H9 (cell line): Measurements from ENCODE around the gene SMNDC1. TPM values are rescaled to one million over a fixed set of nuclear protein-coding genes. Genes with fewer than 3 reads are reported as not detected.

Experiments used
- DNase-seq: peaks from one replicate; pipeline ENCODE4 v3.0.0-alpha.2; 2017
- H2AFZ ChIP-seq: one replicate; pipeline ENCODE4 v1.6.1; 2013; ENCODE audit warnings: mild to moderate bottlenecking, low read length, control low read depth, moderate library complexity
- H2AK5ac ChIP-seq: 2 replicates; pipeline ENCODE4 v1.6.1; 2013; ENCODE audit warnings: low read length, control low read depth, mixed read lengths; ENCODE audit not compliant: insufficient read length
- H2BK120ac ChIP-seq: one replicate; pipeline ENCODE4 v1.6.1; 2013; ENCODE audit warnings: low read depth, mild to moderate bottlenecking, low read length, control low read depth, inconsistent platforms; ENCODE audit not compliant: poor library complexity, severe bottlenecking
- H2BK12ac ChIP-seq: 2 replicates; pipeline ENCODE4 v1.6.1; 2013; ENCODE audit warnings: low read length, control low read depth, mixed read lengths, low read depth; ENCODE audit not compliant: insufficient read length
- H2BK15ac ChIP-seq: 2 replicates; pipeline ENCODE4 v1.6.1; 2013; ENCODE audit warnings: low read depth, low read length, control low read depth
- H2BK20ac ChIP-seq: one replicate; pipeline ENCODE4 v1.6.1; 2013; ENCODE audit warnings: low read depth, mild to moderate bottlenecking, low read length, control low read depth, inconsistent platforms; ENCODE audit not compliant: poor library complexity, severe bottlenecking
- H2BK5ac ChIP-seq: 2 replicates; pipeline ENCODE4 v1.6.1; 2013; ENCODE audit warnings: low read length, control low read depth, mixed read lengths; ENCODE audit not compliant: insufficient read length
- H3K14ac ChIP-seq: 2 replicates; pipeline ENCODE4 v1.6.1; 2013; ENCODE audit warnings: low read length, control low read depth; ENCODE audit not compliant: insufficient read depth
- H3K18ac ChIP-seq: 2 replicates; pipeline ENCODE4 v1.6.1; 2013; ENCODE audit warnings: low read depth, mild to moderate bottlenecking, mixed read lengths, low read length, control low read depth; ENCODE audit not compliant: insufficient read length
- H3K23ac ChIP-seq: 2 replicates; pipeline ENCODE4 v1.6.1; 2013; ENCODE audit warnings: low read length, control low read depth, mixed read lengths, low read depth; ENCODE audit not compliant: insufficient read length
- H3K23me2 ChIP-seq: 2 replicates; pipeline ENCODE4 v1.6.1; 2013; ENCODE audit warnings: low read depth, mild to moderate bottlenecking, mixed read lengths, low read length, control low read depth; ENCODE audit not compliant: insufficient read length, poor library complexity, severe bottlenecking
- H3K27ac ChIP-seq: 2 replicates; pipeline ENCODE4 v1.5.1; 2013; ENCODE audit warnings: low read length, control low read depth, mixed read lengths, low read depth; ENCODE audit not compliant: insufficient read length
- H3K27me3 ChIP-seq: 2 replicates; pipeline ENCODE4 v1.6.1; 2013; ENCODE audit warnings: low read length, control low read depth, inconsistent platforms; ENCODE audit not compliant: insufficient read depth
- H3K4ac ChIP-seq: 2 replicates; pipeline ENCODE4 v1.6.1; 2013; ENCODE audit warnings: low read depth, mild to moderate bottlenecking, control low read depth, inconsistent platforms, low read length, moderate library complexity
- H3K4me1 ChIP-seq: 2 replicates; pipeline ENCODE4 v1.6.1; 2013; ENCODE audit warnings: low read length, control low read depth, inconsistent platforms; ENCODE audit not compliant: insufficient read depth
- H3K4me2 ChIP-seq: 2 replicates; pipeline ENCODE4 v1.6.1; 2013; ENCODE audit warnings: low read length, control low read depth, mixed read lengths; ENCODE audit not compliant: insufficient read length, insufficient read depth
- H3K56ac ChIP-seq: 2 replicates; pipeline ENCODE4 v1.6.1; 2013; ENCODE audit warnings: low read depth, mild to moderate bottlenecking, mixed read lengths, low read length, control low read depth; ENCODE audit not compliant: insufficient read length
- H3K79me1 ChIP-seq: 2 replicates; pipeline ENCODE4 v1.6.1; 2013; ENCODE audit warnings: low read depth, mild to moderate bottlenecking, moderate library complexity, low read length, control low read depth, inconsistent platforms; ENCODE audit not compliant: insufficient read depth, poor library complexity, severe bottlenecking
- H3K79me2 ChIP-seq: 2 replicates; pipeline ENCODE4 v1.6.1; 2013; ENCODE audit warnings: low read length, control low read depth, inconsistent platforms; ENCODE audit not compliant: insufficient read depth
- H3K9ac ChIP-seq: 2 replicates; pipeline ENCODE4 v1.6.1; 2013; ENCODE audit warnings: low read length, control low read depth, mixed read lengths; ENCODE audit not compliant: insufficient read length; ENCODE audit errors: extremely low read depth
- H3K9me3 ChIP-seq: one replicate; pipeline ENCODE4 v1.6.1; 2013; ENCODE audit warnings: low read depth, low read length, inconsistent platforms; ENCODE audit not compliant: control insufficient read depth
- H3T11ph ChIP-seq: one replicate; pipeline ENCODE4 v1.6.1; 2013; ENCODE audit warnings: mild to moderate bottlenecking, low read length, control low read depth, inconsistent platforms
- H4K20me1 ChIP-seq: one replicate; pipeline ENCODE4 v1.6.1; 2013; ENCODE audit not compliant: control insufficient read depth, insufficient read length, insufficient read depth
- H4K5ac ChIP-seq: 2 replicates; pipeline ENCODE4 v1.6.1; 2013; ENCODE audit warnings: low read depth, mild to moderate bottlenecking, mixed read lengths, low read length, control low read depth; ENCODE audit not compliant: insufficient read length
- H4K8ac ChIP-seq: replicated peaks from 2 replicates; pipeline ENCODE4 v1.6.1; 2013; ENCODE audit warnings: low read length, control low read depth, mixed read lengths, low read depth; ENCODE audit not compliant: insufficient read length
- H4K91ac ChIP-seq: 2 replicates; pipeline ENCODE4 v1.6.1; 2013; ENCODE audit warnings: low read depth, mild to moderate bottlenecking, moderate library complexity, mixed read lengths, low read length, control low read depth; ENCODE audit not compliant: insufficient read length
- H3K27ac Mint-ChIP-seq, 3 experiments: 2 replicates in 2 of 3; 3 replicates in 1 of 3; pipeline ENCODE4 v1.8.0; 2020 to 2021; ENCODE audit warnings: mixed read lengths in 3 of 3, mild to moderate bottlenecking in 1 of 3, moderate library complexity in 1 of 3
- H3K27me3 Mint-ChIP-seq: 2 replicates; pipeline ENCODE4 v1.8.0; 2021; ENCODE audit warnings: low read depth, mild to moderate bottlenecking, moderate library complexity, mixed read lengths
- H3K36me3 Mint-ChIP-seq, 3 experiments: 2 replicates in 2 of 3; 3 replicates in 1 of 3; pipeline ENCODE4 v1.8.0; 2020 to 2021; ENCODE audit warnings: low read depth in 3 of 3, mixed read lengths in 3 of 3; ENCODE audit not compliant: insufficient read depth in 1 of 3
- H3K4me1 Mint-ChIP-seq, 2 experiments: 2 replicates each; pipeline ENCODE4 v1.8.0; 2020; ENCODE audit warnings: mixed read lengths in 2 of 2
- H3K4me3 Mint-ChIP-seq, 2 experiments: 2 replicates in 1 of 2; 3 replicates in 1 of 2; pipeline ENCODE4 v1.8.0; 2020 to 2021; ENCODE audit warnings: mild to moderate bottlenecking in 2 of 2, mixed read lengths in 2 of 2, moderate library complexity in 1 of 2
- H3K9me3 Mint-ChIP-seq, 2 experiments: 2 replicates in 1 of 2; 3 replicates in 1 of 2; pipeline ENCODE4 v1.8.0; 2020; ENCODE audit warnings: mild to moderate bottlenecking in 2 of 2, mixed read lengths in 2 of 2, moderate library complexity in 1 of 2
- WGBS: extraction: QIAGEN DNeasy Blood & Tissue Kit; methylation state at CpG from one replicate; pipeline ENCODE4 v1.1.7; 2013; ENCODE audit warnings: missing lambda C conversion rate, low lambda C conversion rate, mixed read lengths; ENCODE audit not compliant: insufficient read length; ENCODE audit errors: extremely low coverage; 5-methylcytosine and 5-hydroxymethylcytosine counted together
- total RNA-seq: library from RNA; stranded (reverse); gene quantifications from 2 replicates; pipeline ENCODE4 v1.2.1, GENCODE V29; 2021
- TF ChIP-seq, protein P1 (sequence below): fragments of 200-600 bp; sonication (generic); conservative IDR thresholded peaks from 3 replicates; pipeline ENCODE4 v1.8.0; 2021; ENCODE audit warnings: antibody characterized with exemption, mild to moderate bottlenecking

The SMNDC1 gene
- total RNA-seq, 1 experiment from 2014 or later: 55.7 TPM

GRCh38 chr10:110312206-110312605 lies 7.5 kb upstream of the SMNDC1 start:
- Histone ChIP-seq H2AK5ac (no peak overlapping the region), H3K4ac (no peak overlapping the region), H3T11ph (no peak overlapping the region), H3K27ac (no peak overlapping the region), H3K18ac (no peak overlapping the region), H4K5ac (no peak overlapping the region), H3K4me2 (no peak overlapping the region), H3K4me1 (no peaks in the 10 kb centered on the region; the same call in 1 of the 2 replicates), H3K9ac (no peak overlapping the region), H2BK15ac (no peak overlapping the region), H3K79me1 (no peaks in the 10 kb centered on the region), H3K56ac (no peak overlapping the region), H2BK5ac (no peak overlapping the region), H4K8ac (no peak overlapping the region), H3K14ac (no peak overlapping the region), H3K79me2 (no peaks in the 10 kb centered on the region), H2BK20ac (no peak overlapping the region), H4K91ac (no peak overlapping the region), H2AFZ (no peak overlapping the region), H3K23me2 (no peaks in the 10 kb centered on the region), H2BK120ac (no peak overlapping the region), H3K27me3 (no peaks in the 10 kb centered on the region), H2BK12ac (no peak overlapping the region), H3K9me3 (no peaks in the 10 kb centered on the region), H4K20me1 (no peaks in the 10 kb centered on the region), H3K23ac (no peak overlapping the region)
- H3K27ac Mint-ChIP-seq: no peak overlapping the region
- no peaks in the 10 kb centered on the region for H3K9me3 Mint-ChIP-seq
- DNase-seq: no peak
- H3K27me3 Mint-ChIP-seq: no peaks in the 10 kb centered on the region
- WGBS: no CpG with 5 or more reads among the region's 2 CpGs
- TF ChIP-seq, protein P1, sequence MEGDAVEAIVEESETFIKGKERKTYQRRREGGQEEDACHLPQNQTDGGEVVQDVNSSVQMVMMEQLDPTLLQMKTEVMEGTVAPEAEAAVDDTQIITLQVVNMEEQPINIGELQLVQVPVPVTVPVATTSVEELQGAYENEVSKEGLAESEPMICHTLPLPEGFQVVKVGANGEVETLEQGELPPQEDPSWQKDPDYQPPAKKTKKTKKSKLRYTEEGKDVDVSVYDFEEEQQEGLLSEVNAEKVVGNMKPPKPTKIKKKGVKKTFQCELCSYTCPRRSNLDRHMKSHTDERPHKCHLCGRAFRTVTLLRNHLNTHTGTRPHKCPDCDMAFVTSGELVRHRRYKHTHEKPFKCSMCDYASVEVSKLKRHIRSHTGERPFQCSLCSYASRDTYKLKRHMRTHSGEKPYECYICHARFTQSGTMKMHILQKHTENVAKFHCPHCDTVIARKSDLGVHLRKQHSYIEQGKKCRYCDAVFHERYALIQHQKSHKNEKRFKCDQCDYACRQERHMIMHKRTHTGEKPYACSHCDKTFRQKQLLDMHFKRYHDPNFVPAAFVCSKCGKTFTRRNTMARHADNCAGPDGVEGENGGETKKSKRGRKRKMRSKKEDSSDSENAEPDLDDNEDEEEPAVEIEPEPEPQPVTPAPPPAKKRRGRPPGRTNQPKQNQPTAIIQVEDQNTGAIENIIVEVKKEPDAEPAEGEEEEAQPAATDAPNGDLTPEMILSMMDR: no peak
- H3K36me3 Mint-ChIP-seq: no peaks in the 10 kb centered on the region
- peaks cover 12 to 13% of the 10 kb centered on the region in 2 experiments for H3K4me1 Mint-ChIP-seq
- H3K4me3 Mint-ChIP-seq: no peak overlapping the region
